Stimulated activated CD8-positive, alpha-beta memory T cell treated with anti-CD3 and anti-CD28 coated beads, Interleukin-12 subunit alpha, Interleukin-12 subunit beta, amount 100 ng/mL, for 24 hours (primary cell): ENCODE data around the gene ADGRL3.

Source experiments
- DNase-seq: peaks from one replicate; pipeline ENCODE4 v3.0.0-alpha.2; 2020; ENCODE audit errors: extremely low read depth

Gene ADGRL3

DNA sequence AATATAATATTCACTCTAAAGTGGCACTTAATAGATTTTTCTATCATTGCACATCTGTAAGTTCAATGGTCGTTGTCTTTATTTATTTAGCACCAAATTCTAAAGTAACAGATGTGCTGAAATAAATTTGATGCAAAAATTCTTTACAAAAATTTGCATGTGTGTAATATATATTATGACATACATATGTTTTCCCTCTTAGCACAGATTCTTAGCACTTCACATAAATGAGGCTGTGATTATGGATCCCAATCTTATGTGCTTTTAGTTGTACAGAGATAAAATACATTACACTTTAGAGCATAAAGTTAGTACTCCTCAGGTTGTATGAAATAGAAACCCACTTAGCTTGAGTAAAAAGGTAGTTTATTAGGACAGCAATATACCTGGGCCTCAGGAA lies 915.1 kb downstream of the ADGRL3 start:
- DNase-seq: no peak

GRCh38 chr4:62117886-62118285 lies 917.8 kb downstream of the ADGRL3 start:
- DNase-seq: no peak

GRCh38 chr4:62118558-62118957 lies 918.4 kb downstream of the ADGRL3 start:
- no peak for DNase-seq

DNA sequence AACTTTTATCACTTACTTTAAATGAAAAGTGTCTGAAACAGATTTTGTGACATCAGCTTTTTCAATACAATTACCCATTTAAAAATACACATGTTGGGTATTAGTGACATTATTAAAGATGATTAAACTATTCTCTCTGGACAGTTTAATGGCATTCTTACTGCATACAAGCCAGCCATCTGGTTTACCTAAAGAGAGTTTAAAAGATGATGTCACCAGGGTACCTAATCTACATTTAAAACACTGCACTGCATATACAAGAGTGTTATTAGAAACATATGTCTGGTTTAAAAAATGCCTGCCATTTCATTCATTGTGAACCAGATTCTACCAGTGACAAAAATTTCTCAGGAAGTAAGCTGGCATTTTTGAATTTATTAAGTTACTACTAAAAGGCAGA lies 919.1 kb downstream of the ADGRL3 start:
- DNase-seq: no peak

GRCh38 chr4:62126064-62126732 lies 926.1 kb downstream of the ADGRL3 start:
- no peak for DNase-seq
